HUES48 (cell line): ENCODE data around the gene RPS6KA2.
"Not testable (repeated sequence)": the region's sequence is repeated elsewhere in the genome, so short reads cannot be mapped to it uniquely, and the experiment has no call there.

Source experiments
- H3K27ac ChIP-seq: one replicate; pipeline ENCODE4 v1.7.0; 2013; ENCODE audit warnings: low read depth, low read length, inconsistent platforms
- H3K27me3 ChIP-seq: 2 replicates; pipeline ENCODE4 v1.6.1; 2013; ENCODE audit warnings: mild to moderate bottlenecking, low read length; ENCODE audit not compliant: control insufficient read depth, insufficient read depth
- H3K36me3 ChIP-seq: 2 replicates; pipeline ENCODE4 v1.6.1; 2013; ENCODE audit warnings: low read length; ENCODE audit not compliant: control insufficient read depth, insufficient read depth
- H3K4me1 ChIP-seq: 2 replicates; pipeline ENCODE4 v1.6.1; 2013; ENCODE audit warnings: mild to moderate bottlenecking, low read length; ENCODE audit not compliant: control insufficient read depth, insufficient read depth
- H3K4me3 ChIP-seq: 2 replicates; pipeline ENCODE4 v1.5.1; 2013; ENCODE audit warnings: mild to moderate bottlenecking, low read depth, low read length
- H3K9ac ChIP-seq: 2 replicates; pipeline ENCODE4 v1.6.1; 2013; ENCODE audit warnings: mild to moderate bottlenecking, low read depth, low read length, moderate library complexity
- H3K9me3 ChIP-seq: 2 replicates; pipeline ENCODE4 v1.6.1; 2013; ENCODE audit warnings: low read length; ENCODE audit not compliant: control insufficient read depth, insufficient read depth

RPS6KA2 gene

GRCh38 chr6:166406197-166406596, 220.9 kb downstream of the RPS6KA2 start:
- no peaks in the 10 kb centered on the region for H3K27me3 ChIP-seq
- no peak overlapping the region for H3K9ac ChIP-seq
- H3K27ac ChIP-seq = no peak overlapping the region

GRCh38 chr6:166405386-166405785, 221.7 kb downstream of the RPS6KA2 start:
- Histone ChIP-seq H3K4me3 (no peak overlapping the region), H3K27ac (no peak overlapping the region), H3K9ac (no peak overlapping the region), H3K4me1 (peaks cover 9% of the 10 kb centered on the region), H3K9me3 (no peaks in the 10 kb centered on the region), H3K36me3 (no peaks in the 10 kb centered on the region), H3K27me3 (no peaks in the 10 kb centered on the region)

More at GRCh38 chr6:166406197-166406596, 220.9 kb downstream of the RPS6KA2 start:
- Histone ChIP-seq H3K36me3 (no peaks in the 10 kb centered on the region), H3K4me1 (peaks cover 12% of the 10 kb centered on the region), H3K4me3 (no peak overlapping the region), H3K9me3 (no peaks in the 10 kb centered on the region)

- Histone ChIP-seq H3K9ac (no peak overlapping the region), H3K4me1 (peaks cover 10% of the 10 kb centered on the region), H3K27me3 (no peaks in the 10 kb centered on the region), H3K27ac (no peak overlapping the region), H3K9me3 (no peaks in the 10 kb centered on the region), H3K36me3 (no peaks in the 10 kb centered on the region), H3K4me3 (no peak overlapping the region)
Observed at GRCh38 chr6:166402582-166403277, 224.3 kb downstream of the RPS6KA2 start.

- not testable (repeated sequence) for H3K9me3 ChIP-seq, H3K36me3 ChIP-seq, H3K9ac ChIP-seq, H3K4me3 ChIP-seq, H3K27me3 ChIP-seq, H3K27ac ChIP-seq
- H3K4me1 ChIP-seq = peaks cover 10% of the 10 kb centered on the region
Observed at GRCh38 chr6:166400649-166401250, 226.3 kb downstream of the RPS6KA2 start.

- Histone ChIP-seq H3K36me3 (no peaks in the 10 kb centered on the region), H3K9me3 (no peaks in the 10 kb centered on the region), H3K4me1 (peaks cover 10% of the 10 kb centered on the region), H3K9ac (no peak overlapping the region), H3K27me3 (no peaks in the 10 kb centered on the region), H3K27ac (no peak overlapping the region), H3K4me3 (no peak overlapping the region)
Observed at GRCh38 chr6:166400181-166400580, 226.9 kb downstream of the RPS6KA2 start.

- H3K36me3 ChIP-seq = no peaks in the 10 kb centered on the region
- H3K4me3 ChIP-seq = no peak overlapping the region
- H3K9ac ChIP-seq = no peak overlapping the region
- H3K4me1 ChIP-seq = peaks cover 10% of the 10 kb centered on the region
- H3K9me3 ChIP-seq = no peaks in the 10 kb centered on the region
- no peaks in the 10 kb centered on the region for H3K27me3 ChIP-seq
- H3K27ac ChIP-seq = no peak overlapping the region
Observed at GRCh38 chr6:166398348-166398747, 228.7 kb downstream of the RPS6KA2 start.

GRCh38 chr6:166397849-166398248, 229.2 kb downstream of the RPS6KA2 start:
- Histone ChIP-seq H3K27me3 (no peaks in the 10 kb centered on the region), H3K36me3 (no peaks in the 10 kb centered on the region), H3K27ac (no peak overlapping the region), H3K9ac (no peak overlapping the region), H3K4me1 (peaks cover 10% of the 10 kb centered on the region), H3K9me3 (no peaks in the 10 kb centered on the region), H3K4me3 (no peak overlapping the region)

GRCh38 chr6:166395778-166396177, 231.3 kb downstream of the RPS6KA2 start:
- Histone ChIP-seq H3K27me3 (no peaks in the 10 kb centered on the region), H3K9ac (no peak overlapping the region), H3K9me3 (no peaks in the 10 kb centered on the region), H3K4me1 (peaks cover 12% of the 10 kb centered on the region), H3K27ac (no peak overlapping the region), H3K36me3 (no peaks in the 10 kb centered on the region), H3K4me3 (no peak overlapping the region)

- H3K4me1 ChIP-seq = peaks cover 17% of the 10 kb centered on the region
- H3K36me3 ChIP-seq = no peaks in the 10 kb centered on the region
- no peak overlapping the region for H3K4me3 ChIP-seq
- no peak overlapping the region for H3K27ac ChIP-seq
- no peak overlapping the region for H3K9ac ChIP-seq
- H3K9me3 ChIP-seq = no peaks in the 10 kb centered on the region
- no peaks in the 10 kb centered on the region for H3K27me3 ChIP-seq
Observed at GRCh38 chr6:166395351-166395750, 231.7 kb downstream of the RPS6KA2 start.

GRCh38 chr6:166394036-166394892, 232.8 kb downstream of the RPS6KA2 start:
- no peaks in the 10 kb centered on the region for H3K36me3 ChIP-seq
- no peaks in the 10 kb centered on the region for H3K9me3 ChIP-seq
- H3K27me3 ChIP-seq = no peaks in the 10 kb centered on the region
- peaks cover 18% of the 10 kb centered on the region for H3K4me1 ChIP-seq
- no peak overlapping the region for H3K27ac ChIP-seq
- no peak overlapping the region for H3K4me3 ChIP-seq
- no peak overlapping the region for H3K9ac ChIP-seq

GRCh38 chr6:166393535-166393823, 233.6 kb downstream of the RPS6KA2 start:
- no peaks in the 10 kb centered on the region for H3K27me3 ChIP-seq
- H3K36me3 ChIP-seq = no peaks in the 10 kb centered on the region
- H3K9me3 ChIP-seq = no peaks in the 10 kb centered on the region
- peaks cover 10% of the 10 kb centered on the region for H3K4me1 ChIP-seq
- no peak overlapping the region for H3K4me3 ChIP-seq
- H3K27ac ChIP-seq = no peak overlapping the region
- no peak overlapping the region for H3K9ac ChIP-seq
